A549 (cell line): ENCODE data around the gene ZNF506. TPM values are rescaled to one million over a fixed set of nuclear protein-coding genes. Genes with fewer than 3 reads are reported as not detected.
"Not testable (repeated sequence)": the region's sequence is repeated elsewhere in the genome, so short reads cannot be mapped to it uniquely, and the experiment has no call there.

ENCODE experiments used
- ATAC-seq, 2 experiments: fragments of 200-7000 bp in 1 of 2; fragments of >200 bp in 1 of 2; cut with Nextera tagmentation in 1 of 2; cut with Tn5 transposase in 1 of 2; 3 replicates each; pipeline versions ENCODE4 v1.8.0 to v1.9.1; 2018 to 2020; ENCODE audit warnings: mild to moderate bottlenecking in 1 of 2, moderate library complexity in 1 of 2
- CTCF ChIA-PET: fragments of 300-600 bp; sonication (Branson Sonifier 250); formaldehyde crosslinking; extraction: SDS; loops from one replicate; lab custom pipeline; 2021; ENCODE audit warnings: antibody characterized with exemption, inconsistent platforms; lab: Yijun Ruan, JAX
- POLR2A ChIA-PET: fragments of 350-600 bp; formaldehyde crosslinking; extraction: SDS; loops from one replicate; lab custom pipeline; 2021; ENCODE audit warnings: antibody characterized with exemption, inconsistent platforms; lab: Yijun Ruan, JAX
- DNase-seq, 2 experiments: peaks; one replicate each; pipeline versions ENCODE4 v3.0.0 to v3.0.0-alpha.2; 2011 to 2016; ENCODE audit warnings: low read depth in 1 of 2, low spot score in 1 of 2
- FAIRE-seq: peaks from 2 replicates; lab custom pipeline; 2011; peaks lifted over from hg19 to GRCh38; lab: Jason Lieb, UNC
- H3K27ac ChIP-seq, 2 experiments: fragments of >200 bp; sonication (Bioruptor Twin); formaldehyde crosslinking; 3 replicates each; pipeline ENCODE4 v1.5.1; 2016 to 2017
- H3K4me1 ChIP-seq: fragments of >200 bp; sonication (Bioruptor Twin); formaldehyde crosslinking; 3 replicates; pipeline ENCODE4 v1.6.1; 2016
- H3K4me2 ChIP-seq: fragments of >200 bp; sonication (Bioruptor Twin); formaldehyde crosslinking; 3 replicates; pipeline ENCODE4 v1.6.1; 2016
- H3K4me3 ChIP-seq: fragments of >200 bp; sonication (Bioruptor Twin); formaldehyde crosslinking; 3 replicates; pipeline ENCODE4 v1.5.1; 2016
- H3K9me3 ChIP-seq: fragments of >200 bp; sonication (Bioruptor Twin); formaldehyde crosslinking; 3 replicates; pipeline ENCODE4 v1.6.1; 2016
- EHMT2 ChIP-seq: fragments of 200-600 bp; sonication (generic); IDR thresholded peaks from 2 replicates; pipeline ENCODE4 v1.6.1; 2016; ENCODE audit warnings: antibody characterized with exemption, low read depth, mild to moderate bottlenecking, moderate library complexity
- FOXS1 ChIP-seq: fragments of 250-450 bp; sonication (Bioruptor Pico); IDR thresholded peaks from 2 replicates; pipeline ENCODE4 v1.5.0; 2020; ENCODE audit warnings: mild to moderate bottlenecking, moderate library complexity
- GATA3 ChIP-seq: IDR thresholded peaks from 2 replicates; pipeline ENCODE4 v1.6.1; 2012; ENCODE audit warnings: borderline replicate concordance
- HES2 ChIP-seq: fragments of >200 bp; sonication (Bioruptor Twin); formaldehyde crosslinking; IDR thresholded peaks from 2 replicates; pipeline ENCODE4 v1.6.1; 2016
- HMGXB4 ChIP-seq: fragments of 250-450 bp; sonication (Bioruptor Pico); IDR thresholded peaks from 2 replicates; pipeline ENCODE4 v1.5.0; 2021; ENCODE audit warnings: mild to moderate bottlenecking, moderate library complexity, borderline replicate concordance
- KDM1A ChIP-seq: fragments of 200-600 bp; sonication (generic); IDR thresholded peaks from 2 replicates; pipeline ENCODE4 v1.6.1; 2016; ENCODE audit warnings: low read depth, mild to moderate bottlenecking
- MAX ChIP-seq: IDR thresholded peaks from 2 replicates; pipeline ENCODE4 v1.6.1; 2012
- PHF8 ChIP-seq: fragments of 200-600 bp; sonication (generic); IDR thresholded peaks from 2 replicates; pipeline ENCODE4 v1.6.1; 2016; ENCODE audit warnings: low read depth, mild to moderate bottlenecking, antibody characterized with exemption, moderate library complexity, borderline replicate concordance
- RAD21 ChIP-seq, 2 experiments: fragments of >200 bp in 1 of 2; sonication (Bioruptor Twin) in 1 of 2; formaldehyde crosslinking in 1 of 2; IDR thresholded peaks in 1 of 2; conservative IDR thresholded peaks in 1 of 2; 2 replicates in 1 of 2; 3 replicates in 1 of 2; pipeline ENCODE4 v1.6.1; 2012 to 2018; ENCODE audit warnings: inconsistent platforms in 1 of 2
- RARB ChIP-seq: fragments of 250-450 bp; sonication (Bioruptor Pico); IDR thresholded peaks from 2 replicates; pipeline ENCODE4 v1.8.0; 2021; ENCODE audit warnings: mild to moderate bottlenecking, moderate library complexity
- WGBS: methylation state at CpG from one replicate; pipeline ENCODE4 v1.1.6; 2017; ENCODE audit errors: missing lambda C conversion rate; 5-methylcytosine and 5-hydroxymethylcytosine counted together
- polyA minus RNA-seq: library from RNA; depleted of rRNA, polyadenylated mRNA; stranded (reverse); fragments of >200 nt; gene quantifications from 2 replicates; pipeline ENCODE4 v1.2.3, GENCODE V29; 2011; rRNA and poly(A)+ RNA removed
- polyA plus RNA-seq, 4 experiments: library from polyadenylated mRNA; depleted of rRNA in 3 of 4; stranded (reverse); fragments of >200 nt; fragmentation: RNase III in 1 of 4; extraction: RNeasy Plus Mini Kit Qiagen cat#74134 plus additional on column Dnase treatment in 1 of 4; gene quantifications; 2 replicates in 3 of 4; 3 replicates in 1 of 4; pipeline ENCODE4 v1.2.3, GENCODE V29; 2011 to 2017
- TF ChIP-seq, protein P1 (sequence below): fragments of >200 bp; sonication (Bioruptor Twin); formaldehyde crosslinking; IDR thresholded peaks from 3 replicates; pipeline ENCODE4 v1.6.1; 2016

ZNF506 gene
- polyA plus RNA-seq (2011; rRNA removed) = 0.37 and 0.53 TPM in 2 replicates
- 0.09 and 0.17 TPM in 2 replicates for polyA plus RNA-seq (2012; cell fraction: cytosol; rRNA removed)
- polyA plus RNA-seq (2012; cell fraction: nucleus; rRNA removed) = 0.10 and 0.55 TPM in 2 replicates
- 0.10 to 0.33 TPM (median 0.32 TPM) in 3 replicates for polyA plus RNA-seq (2017; fragmentation: RNase III; extraction: RNeasy Plus Mini Kit Qiagen cat#74134 plus additional on column Dnase treatment)
- polyA minus RNA-seq = 0.33 and 0.39 TPM in 2 replicates

GRCh38 chr19:19821366-19821951 is at the start of gene ZNF506:
Gene ZNF506 (minus strand): TSS chr19:19821750. CDS start chr19:19821603, 147 bp downstream.
- Histone ChIP-seq H3K4me2 (no peak within 1 kb of the TSS), H3K9me3 (peaks cover 14% of the 10 kb centered on the region), H3K4me3 (0 out of 3 replicates have a peak within 1 kb of the TSS, but pooled peaks have one; percentile 22), H3K27ac (no peak within 1 kb of the TSS), H3K4me1 (no peaks in the 10 kb centered on the region)
- DNase-seq (peak; percentile 1 to 71), ATAC-seq (peak in 1 of 2 experiments; percentile 81; a peak in 3 of 6 replicates), FAIRE-seq (no peak)
- ChIA-PET POLR2A (interaction anchor here (0.7 kb wide), 1 partner anchor 158 kb away, joined by 3 read pairs; no protein-coding TSS in a partner anchor), CTCF (no interaction called here)
- WGBS = 16% methylated on average over 20 of the region's 28 CpGs
- TF ChIP-seq GATA3 (no peak), HMGXB4 (no peak), FOXS1 (CRISPR knock-in tag) (no peak), HES2 (no peak), RARB (CRISPR knock-in tag) (no peak)

- not testable (repeated sequence) for DNase-seq, H3K4me1 ChIP-seq
- 39% methylated on average over 5 of the region's 5 CpGs for WGBS
Observed at GRCh38 chr19:19870086-19870485, 48.5 kb upstream of the ZNF506 start.

GRCh38 chr19:19866611-19867248 is 45.2 kb upstream of the ZNF506 start:
- POLR2A ChIA-PET = no interaction called here
- Histone ChIP-seq H3K4me3 (no peak overlapping the region), H3K9me3 (no peaks in the 10 kb centered on the region), H3K4me1 (no peaks in the 10 kb centered on the region), H3K4me2 (no peak overlapping the region), H3K27ac (no peak overlapping the region)
- FAIRE-seq = no peak
- CTCF ChIA-PET = no interaction called here
- no peak for TF ChIP-seq PHF8
- WGBS = 23% methylated on average over 23 of the region's 23 CpGs
- ATAC-seq = no peak
- no peak for DNase-seq

More at GRCh38 chr19:19870086-19870485, 48.5 kb upstream of the ZNF506 start:
- CTCF ChIA-PET, FAIRE-seq, H3K4me2 ChIP-seq, POLR2A ChIA-PET, ATAC-seq, H3K4me3 ChIP-seq, H3K9me3 ChIP-seq, H3K27ac ChIP-seq: not testable (repeated sequence)

- Histone ChIP-seq H3K4me1 (no peaks in the 10 kb centered on the region), H3K4me2 (no peak within 1 kb of the TSS), H3K27ac (no peak within 1 kb of the TSS), H3K4me3 (no peak within 1 kb of the TSS)
- FAIRE-seq (no peak), DNase-seq (peak; percentile 0 to 4)
- 17% methylated on average over 29 of the region's 43 CpGs for WGBS
- POLR2A ChIA-PET = no interaction called here
- CTCF ChIA-PET = no interaction called here
- TF ChIP-seq EHMT2 = no peak
- TF ChIP-seq KDM1A = no peak
- TF ChIP-seq RAD21 (conservative IDR thresholded peaks at IDR 0.05 in 1 of 2, IDR thresholded peaks at IDR 0.05 in 1 of 2) = no peak
- no peak for TF ChIP-seq MAX
- TF ChIP-seq, protein P1, sequence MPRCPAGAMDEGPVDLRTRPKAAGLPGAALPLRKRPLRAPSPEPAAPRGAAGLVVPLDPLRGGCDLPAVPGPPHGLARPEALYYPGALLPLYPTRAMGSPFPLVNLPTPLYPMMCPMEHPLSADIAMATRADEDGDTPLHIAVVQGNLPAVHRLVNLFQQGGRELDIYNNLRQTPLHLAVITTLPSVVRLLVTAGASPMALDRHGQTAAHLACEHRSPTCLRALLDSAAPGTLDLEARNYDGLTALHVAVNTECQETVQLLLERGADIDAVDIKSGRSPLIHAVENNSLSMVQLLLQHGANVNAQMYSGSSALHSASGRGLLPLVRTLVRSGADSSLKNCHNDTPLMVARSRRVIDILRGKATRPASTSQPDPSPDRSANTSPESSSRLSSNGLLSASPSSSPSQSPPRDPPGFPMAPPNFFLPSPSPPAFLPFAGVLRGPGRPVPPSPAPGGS = no peak
- TF ChIP-seq, all 56 proteins: peak for 0
- H3K9me3 ChIP-seq = no peaks in the 10 kb centered on the region
- no peak for ATAC-seq
Observed at GRCh38 chr19:19865750-19866610, 44.4 kb upstream of the ZNF506 start, which contains the start of gene ZNF253. Gene ZNF253 (plus strand): TSS chr19:19865882. CDS start chr19:19865997, 115 bp downstream.
